ENCODE results near the gene MPP2.

MPP2 gene

DNA sequence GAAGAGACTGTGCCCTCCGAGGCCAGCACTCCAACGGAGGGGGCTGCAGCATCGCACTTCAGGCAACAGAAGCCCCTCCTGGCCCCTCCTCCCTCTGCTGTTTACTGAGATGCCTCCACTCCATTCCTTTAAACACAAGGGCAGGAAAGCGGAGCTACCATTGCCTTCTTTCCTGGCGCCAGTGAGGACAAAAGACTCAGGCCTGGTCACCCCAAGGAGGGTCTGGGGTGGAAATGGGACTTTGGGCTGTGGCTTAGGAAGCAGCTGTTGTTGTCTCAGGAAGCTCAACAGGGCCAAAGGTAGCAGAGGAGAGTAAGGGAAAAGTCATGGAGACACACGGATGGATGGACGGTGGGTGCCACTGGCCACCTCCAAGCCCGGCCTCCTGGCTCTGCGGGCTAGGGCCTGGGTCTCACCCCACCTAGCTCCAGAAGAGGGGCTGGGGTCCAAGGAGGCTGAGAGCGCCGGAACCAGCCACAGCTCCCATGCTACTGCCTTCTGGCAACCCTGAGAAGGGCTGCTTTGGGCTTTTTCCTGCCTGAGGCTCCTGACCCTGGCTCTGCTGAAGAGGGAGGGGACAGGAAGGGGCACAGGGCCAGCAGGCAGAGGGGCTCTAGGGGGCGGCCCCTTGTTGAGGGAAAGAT is 49.3 kb downstream of the MPP2 start:
- Histone ChIP-seq H3K4me1 (ENCODE audit: control insufficient read depth, insufficient read depth, low read length, poor library complexity, severe bottlenecking) (no peaks in the 10 kb centered on the region), H3K4me3 (ENCODE audit: extremely low read depth, insufficient read depth, low read length, poor library complexity, severe bottlenecking) (no peak overlapping the region), H3K27ac (ENCODE audit: low read depth, low read length, severe bottlenecking) (no peak overlapping the region), H3K9me3 (ENCODE audit: control insufficient read depth, low read length) (no peaks in the 10 kb centered on the region), H3K36me3 (ENCODE audit: control insufficient read depth, insufficient read depth, low read length) (no peaks in the 10 kb centered on the region)
- 79 to 84% methylated on average over 6 to 10 of the region's 12 CpGs for WGBS, 2 experiments (ENCODE audit: insufficient coverage in 2 of 2)

DNA sequence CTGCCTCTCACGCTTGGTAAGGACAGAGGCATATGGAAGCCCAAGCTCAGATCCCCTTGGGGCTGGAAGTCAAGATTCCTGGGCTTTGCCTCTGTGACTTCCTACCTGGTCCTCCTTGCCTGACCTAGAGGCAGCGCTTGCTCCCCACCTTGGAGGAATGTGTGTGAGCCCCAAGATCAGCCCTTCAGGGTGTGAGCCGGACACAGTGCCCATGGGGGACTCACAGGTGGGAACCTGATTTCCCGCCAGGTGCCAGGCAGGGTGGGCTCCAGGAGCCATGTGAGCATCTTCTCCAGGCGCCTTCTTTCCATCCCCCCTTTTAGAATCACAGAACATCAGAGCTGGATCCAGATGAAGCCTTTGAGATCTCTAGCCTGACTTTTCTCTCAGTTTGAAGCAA is 50.2 kb downstream of the MPP2 start:
- no peaks in the 10 kb centered on the region for H3K4me1 ChIP-seq (ENCODE audit: control insufficient read depth, insufficient read depth, low read length, poor library complexity, severe bottlenecking)
- WGBS, 2 experiments (ENCODE audit: insufficient coverage in 2 of 2): 86 to 100% methylated on average over 3 to 5 of the region's 5 CpGs
- H3K9me3 ChIP-seq (ENCODE audit: control insufficient read depth, low read length): no peaks in the 10 kb centered on the region

DNA sequence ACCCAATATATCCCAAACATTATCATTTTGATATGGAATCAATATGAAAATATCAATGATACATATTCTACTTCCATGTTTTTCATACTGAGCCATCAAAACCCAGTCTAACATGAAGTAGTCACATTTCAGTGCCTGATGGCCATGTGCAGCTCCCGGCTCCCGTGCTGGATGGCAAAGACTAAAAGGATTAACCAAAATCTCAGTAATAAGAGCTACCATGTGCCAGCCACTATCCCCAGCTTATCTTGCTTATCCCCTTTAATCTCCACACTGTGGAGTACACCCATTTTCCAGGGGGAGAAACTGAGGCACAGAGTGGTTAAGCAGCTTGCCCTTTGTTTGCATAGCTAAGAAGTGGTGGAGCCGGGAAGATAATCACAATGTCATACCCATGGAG is 51.2 kb downstream of the MPP2 start:
- no peaks in the 10 kb centered on the region for H3K36me3 ChIP-seq (ENCODE audit: control insufficient read depth, insufficient read depth, low read length)
- WGBS, 2 experiments (ENCODE audit: insufficient coverage in 2 of 2): 91 to 96% methylated on average over 3 of the region's 3 CpGs
- no peak overlapping the region for H3K4me3 ChIP-seq (ENCODE audit: extremely low read depth, insufficient read depth, low read length, poor library complexity, severe bottlenecking)
- H3K9me3 ChIP-seq (ENCODE audit: control insufficient read depth, low read length): no peaks in the 10 kb centered on the region
- no peak overlapping the region for H3K27ac ChIP-seq (ENCODE audit: low read depth, low read length, severe bottlenecking)
- no peaks in the 10 kb centered on the region for H3K4me1 ChIP-seq (ENCODE audit: control insufficient read depth, insufficient read depth, low read length, poor library complexity, severe bottlenecking)

More for the DNA sequence above, 50.2 kb downstream of the MPP2 start:
- Histone ChIP-seq H3K4me3 (ENCODE audit: extremely low read depth, insufficient read depth, low read length, poor library complexity, severe bottlenecking) (no peak overlapping the region), H3K36me3 (ENCODE audit: control insufficient read depth, insufficient read depth, low read length) (no peaks in the 10 kb centered on the region), H3K27ac (ENCODE audit: low read depth, low read length, severe bottlenecking) (no peak overlapping the region)

DNA sequence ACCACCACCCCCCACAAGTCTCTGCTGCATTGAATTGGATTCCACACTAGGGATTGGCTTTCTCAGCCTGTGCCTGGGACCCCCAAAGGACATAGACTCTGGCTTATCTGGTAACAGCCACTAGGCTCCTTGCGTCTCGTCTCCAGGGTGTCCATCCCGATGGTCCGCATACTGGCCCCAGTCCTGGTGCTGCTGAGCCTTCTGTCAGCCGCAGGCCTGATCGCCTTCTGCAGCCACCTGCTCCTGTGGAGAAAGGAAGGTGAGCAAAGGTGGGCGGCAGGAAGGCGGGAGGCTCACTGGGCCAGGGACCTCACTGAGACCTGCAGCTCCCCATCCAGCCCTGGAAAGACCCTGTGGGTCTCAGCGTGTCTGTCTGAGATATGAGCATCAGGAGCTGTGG is 52.3 kb downstream of the MPP2 start:
- Histone ChIP-seq H3K27ac (ENCODE audit: low read depth, low read length, severe bottlenecking) (no peak overlapping the region), H3K9me3 (ENCODE audit: control insufficient read depth, low read length) (no peaks in the 10 kb centered on the region), H3K4me3 (ENCODE audit: extremely low read depth, insufficient read depth, low read length, poor library complexity, severe bottlenecking) (no peak overlapping the region), H3K36me3 (ENCODE audit: control insufficient read depth, insufficient read depth, low read length) (no peaks in the 10 kb centered on the region), H3K4me1 (ENCODE audit: control insufficient read depth, insufficient read depth, low read length, poor library complexity, severe bottlenecking) (no peaks in the 10 kb centered on the region)
- 92 to 95% methylated on average over 7 to 9 of the region's 9 CpGs for WGBS, 2 experiments (ENCODE audit: insufficient coverage in 2 of 2)

DNA sequence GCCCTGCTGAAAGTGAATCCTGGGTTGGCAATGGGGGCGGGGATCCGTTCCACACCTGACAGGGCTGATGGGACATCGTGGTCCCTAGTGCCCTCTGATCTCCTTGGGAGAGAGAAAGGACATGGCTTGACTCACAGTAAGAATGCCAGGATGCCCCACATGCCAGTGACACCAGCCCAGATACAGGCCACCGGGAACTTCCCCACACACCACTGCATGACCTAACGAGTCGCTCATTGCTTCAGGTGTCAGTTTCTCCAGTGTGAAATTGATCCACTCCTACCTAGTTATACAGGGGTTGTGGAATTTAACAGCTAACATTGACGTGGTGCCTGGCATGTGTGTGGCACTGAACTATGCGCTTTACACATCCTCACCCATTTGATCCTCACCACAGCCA is 52.8 kb downstream of the MPP2 start:
- Histone ChIP-seq H3K4me3 (ENCODE audit: extremely low read depth, insufficient read depth, low read length, poor library complexity, severe bottlenecking) (no peak overlapping the region), H3K36me3 (ENCODE audit: control insufficient read depth, insufficient read depth, low read length) (no peaks in the 10 kb centered on the region), H3K9me3 (ENCODE audit: control insufficient read depth, low read length) (no peaks in the 10 kb centered on the region), H3K27ac (ENCODE audit: low read depth, low read length, severe bottlenecking) (no peak overlapping the region), H3K4me1 (ENCODE audit: control insufficient read depth, insufficient read depth, low read length, poor library complexity, severe bottlenecking) (no peaks in the 10 kb centered on the region)
- 69 to 77% methylated on average over 3 to 6 of the region's 8 CpGs for WGBS, 2 experiments (ENCODE audit: insufficient coverage in 2 of 2)

DNA sequence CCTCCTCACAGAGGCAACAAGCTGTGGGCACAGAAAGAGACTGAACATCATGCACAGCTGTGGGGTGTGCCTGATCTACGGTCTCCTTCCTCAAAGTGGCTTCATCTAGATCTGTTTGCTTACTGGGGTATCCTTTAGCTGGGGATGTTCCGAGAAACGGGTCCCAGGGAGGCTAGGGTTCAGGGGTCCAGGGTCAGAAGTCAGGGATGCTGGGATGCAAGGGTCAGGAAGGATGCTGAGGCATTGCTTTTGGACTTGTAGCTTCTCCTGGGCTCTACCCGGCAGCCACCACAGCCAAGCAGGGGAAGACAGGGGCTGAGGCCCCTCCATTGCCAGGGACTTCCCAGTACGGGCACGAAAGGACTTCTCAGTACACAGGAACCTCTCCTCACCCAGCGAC is 53.8 kb downstream of the MPP2 start:
- WGBS, 2 experiments (ENCODE audit: insufficient coverage in 2 of 2): 84 to 96% methylated on average over 4 to 7 of the region's 7 CpGs
- no peak overlapping the region for H3K4me3 ChIP-seq (ENCODE audit: extremely low read depth, insufficient read depth, low read length, poor library complexity, severe bottlenecking)
- no peaks in the 10 kb centered on the region for H3K9me3 ChIP-seq (ENCODE audit: control insufficient read depth, low read length)
- H3K27ac ChIP-seq (ENCODE audit: low read depth, low read length, severe bottlenecking): no peak overlapping the region
- H3K4me1 ChIP-seq (ENCODE audit: control insufficient read depth, insufficient read depth, low read length, poor library complexity, severe bottlenecking): no peaks in the 10 kb centered on the region
- no peaks in the 10 kb centered on the region for H3K36me3 ChIP-seq (ENCODE audit: control insufficient read depth, insufficient read depth, low read length)

DNA sequence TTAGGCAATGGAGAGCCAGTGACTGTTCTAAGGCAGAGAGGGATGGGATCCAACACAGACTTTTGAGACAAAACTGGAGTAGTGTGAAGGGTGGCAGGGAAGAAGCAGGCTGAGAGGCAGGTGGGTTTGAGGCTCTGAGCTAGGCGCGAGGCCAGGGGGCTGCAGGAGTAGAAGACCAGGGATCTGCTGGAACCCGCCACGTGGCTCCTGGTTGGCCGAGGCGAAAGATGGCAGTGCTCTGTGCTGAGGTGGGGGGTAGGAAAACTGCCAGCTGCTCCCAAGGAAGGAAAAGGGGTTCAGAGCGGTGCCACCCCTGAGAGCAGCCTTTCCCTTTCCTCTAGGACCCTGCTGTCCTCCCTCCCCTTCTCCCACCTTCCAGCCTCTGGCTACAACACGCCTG is 54.8 kb downstream of the MPP2 start:
- Histone ChIP-seq H3K9me3 (ENCODE audit: control insufficient read depth, low read length) (no peaks in the 10 kb centered on the region), H3K27ac (ENCODE audit: low read depth, low read length, severe bottlenecking) (no peak overlapping the region), H3K4me3 (ENCODE audit: extremely low read depth, insufficient read depth, low read length, poor library complexity, severe bottlenecking) (no peak overlapping the region), H3K4me1 (ENCODE audit: control insufficient read depth, insufficient read depth, low read length, poor library complexity, severe bottlenecking) (no peaks in the 10 kb centered on the region), H3K36me3 (ENCODE audit: control insufficient read depth, insufficient read depth, low read length) (no peaks in the 10 kb centered on the region)
- 91 to 97% methylated on average over 6 of the region's 8 CpGs for whole genome bisulfite sequencing, 2 experiments (ENCODE audit: insufficient coverage in 2 of 2)

DNA sequence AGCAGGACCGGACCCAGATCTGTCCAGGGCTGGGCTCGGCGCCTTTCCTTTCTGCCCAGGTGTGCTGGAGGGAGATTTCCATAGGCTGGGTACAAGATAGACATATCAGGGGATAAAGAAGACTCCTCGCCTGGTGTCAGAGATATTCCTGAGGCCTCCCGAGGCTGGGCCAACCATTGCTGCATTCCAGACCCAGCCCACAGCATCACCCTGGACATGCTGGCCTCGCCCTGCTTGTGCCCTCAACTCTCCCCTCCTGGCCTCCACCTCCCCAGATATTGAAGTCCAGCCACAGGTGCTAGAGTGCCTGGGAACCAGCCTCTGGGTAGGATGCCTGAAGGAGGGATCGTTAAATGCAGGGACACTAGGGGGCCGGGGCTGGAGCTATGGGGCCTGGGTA is 58.2 kb downstream of the MPP2 start:
- WGBS, 2 experiments (ENCODE audit: insufficient coverage in 2 of 2): 85 to 93% methylated on average over 3 to 8 of the region's 8 CpGs
- no peaks in the 10 kb centered on the region for H3K36me3 ChIP-seq (ENCODE audit: control insufficient read depth, insufficient read depth, low read length)
- no peak overlapping the region for H3K27ac ChIP-seq (ENCODE audit: low read depth, low read length, severe bottlenecking)
- no peaks in the 10 kb centered on the region for H3K9me3 ChIP-seq (ENCODE audit: control insufficient read depth, low read length)
- H3K4me1 ChIP-seq (ENCODE audit: control insufficient read depth, insufficient read depth, low read length, poor library complexity, severe bottlenecking): no peaks in the 10 kb centered on the region
- H3K4me3 ChIP-seq (ENCODE audit: extremely low read depth, insufficient read depth, low read length, poor library complexity, severe bottlenecking): no peak overlapping the region

DNA sequence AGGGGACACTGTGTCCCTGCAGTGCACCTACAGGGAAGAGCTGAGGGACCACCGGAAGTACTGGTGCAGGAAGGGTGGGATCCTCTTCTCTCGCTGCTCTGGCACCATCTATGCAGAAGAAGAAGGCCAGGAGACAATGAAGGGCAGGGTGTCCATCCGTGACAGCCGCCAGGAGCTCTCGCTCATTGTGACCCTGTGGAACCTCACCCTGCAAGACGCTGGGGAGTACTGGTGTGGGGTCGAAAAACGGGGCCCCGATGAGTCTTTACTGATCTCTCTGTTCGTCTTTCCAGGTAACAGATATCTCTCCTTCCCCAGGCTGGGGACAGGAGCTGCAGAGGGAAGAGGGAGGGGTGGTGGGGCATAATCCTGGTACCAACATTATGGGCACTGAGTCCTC is 58.7 kb downstream of the MPP2 start:
- no peaks in the 10 kb centered on the region for H3K4me1 ChIP-seq (ENCODE audit: control insufficient read depth, insufficient read depth, low read length, poor library complexity, severe bottlenecking)
- no peaks in the 10 kb centered on the region for H3K9me3 ChIP-seq (ENCODE audit: control insufficient read depth, low read length)
- WGBS, 2 experiments (ENCODE audit: insufficient coverage in 2 of 2): 95% methylated on average over 9 of the region's 10 CpGs
- no peak overlapping the region for H3K27ac ChIP-seq (ENCODE audit: low read depth, low read length, severe bottlenecking)
- H3K36me3 ChIP-seq (ENCODE audit: control insufficient read depth, insufficient read depth, low read length): no peaks in the 10 kb centered on the region
- no peak overlapping the region for H3K4me3 ChIP-seq (ENCODE audit: extremely low read depth, insufficient read depth, low read length, poor library complexity, severe bottlenecking)

DNA sequence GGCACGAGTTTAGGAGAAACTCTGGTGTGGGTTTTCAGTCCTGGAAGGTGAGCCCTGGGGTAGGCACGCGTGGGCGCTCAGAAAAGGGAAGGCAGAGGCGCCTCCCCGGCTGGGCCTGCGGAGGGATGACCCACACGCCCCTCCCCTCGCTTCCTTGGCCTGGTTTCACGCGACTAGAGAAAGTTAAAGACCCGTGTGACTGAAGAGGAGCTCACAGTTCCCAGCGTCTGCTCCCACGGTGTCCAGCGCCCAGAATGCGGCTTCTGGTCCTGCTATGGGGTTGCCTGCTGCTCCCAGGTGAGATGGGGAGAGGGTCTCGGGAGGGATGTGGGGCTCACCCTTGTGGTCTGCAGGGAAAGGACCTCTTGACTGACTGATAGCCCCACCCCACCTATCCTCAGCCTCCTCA is 60.4 kb downstream of the MPP2 start, which contains the start of gene CD300LG:
Gene CD300LG, plus strand, starts transcription at position 214 of the 409 bp plus-strand sequence. Its CDS starts 41 bp downstream, at position 255.
- Histone ChIP-seq H3K4me3 (ENCODE audit: extremely low read depth, insufficient read depth, low read length, poor library complexity, severe bottlenecking) (no peak within 1 kb of the TSS), H3K27ac (ENCODE audit: low read depth, low read length, severe bottlenecking) (no peak within 1 kb of the TSS), H3K9me3 (ENCODE audit: control insufficient read depth, low read length) (no peaks in the 10 kb centered on the region), H3K36me3 (ENCODE audit: control insufficient read depth, insufficient read depth, low read length) (no peaks in the 10 kb centered on the region), H3K4me1 (ENCODE audit: control insufficient read depth, insufficient read depth, low read length, poor library complexity, severe bottlenecking) (no peaks in the 10 kb centered on the region)
- 55% methylated on average over 15 to 16 of the region's 17 CpGs for WGBS, 2 experiments (ENCODE audit: insufficient coverage in 2 of 2)

DNA sequence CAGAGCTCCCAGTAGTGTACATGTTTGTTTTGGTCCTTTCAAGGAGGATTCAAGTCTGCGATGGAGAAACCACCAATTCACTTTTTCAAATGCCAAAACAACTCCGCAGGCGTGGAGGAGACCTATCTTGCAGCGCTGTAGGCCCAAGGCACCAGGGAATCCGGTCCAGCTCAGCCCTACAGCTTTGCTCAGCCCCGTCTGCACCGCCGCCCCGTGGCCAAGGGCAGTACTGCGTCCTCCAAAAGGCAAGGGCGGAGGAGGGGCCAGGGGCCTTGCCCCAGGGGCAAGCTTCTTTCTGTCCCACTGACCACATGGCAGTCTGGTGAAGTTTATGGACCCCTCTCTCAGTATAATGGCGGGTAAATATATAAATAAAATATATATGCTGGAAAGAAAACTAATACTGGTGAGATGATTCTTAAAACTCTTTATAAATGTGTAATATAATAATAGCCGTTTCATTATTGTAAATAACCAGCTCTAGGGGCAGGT is 61.1 kb downstream of the MPP2 start:
- Histone ChIP-seq H3K4me3 (ENCODE audit: extremely low read depth, insufficient read depth, low read length, poor library complexity, severe bottlenecking) (no peak overlapping the region), H3K9me3 (ENCODE audit: control insufficient read depth, low read length) (no peaks in the 10 kb centered on the region), H3K4me1 (ENCODE audit: control insufficient read depth, insufficient read depth, low read length, poor library complexity, severe bottlenecking) (no peaks in the 10 kb centered on the region), H3K36me3 (ENCODE audit: control insufficient read depth, insufficient read depth, low read length) (no peaks in the 10 kb centered on the region), H3K27ac (ENCODE audit: low read depth, low read length, severe bottlenecking) (no peak overlapping the region)
- WGBS, 2 experiments (ENCODE audit: insufficient coverage in 2 of 2): 0 to 2% methylated on average over 6 to 8 of the region's 13 CpGs

Measured in mesodermal cell (in vitro differentiated cells).